H1 (cell line): ENCODE data around the gene PTPN21. TPM values are rescaled to one million over a fixed set of nuclear protein-coding genes. Genes with fewer than 3 reads are reported as not detected.

Experiments used
- CTCF ChIA-PET: fragments of 300-600 bp; sonication (Branson Sonifier 250); formaldehyde crosslinking; loops from one replicate; lab custom pipeline; 2021; ENCODE audit not compliant: partially characterized antibody; lab: Charles Lee
- POLR2A ChIA-PET: fragments of 300-600 bp; sonication (Branson Sonifier 250); formaldehyde crosslinking; loops from one replicate; lab custom pipeline; 2021; ENCODE audit warnings: inconsistent platforms; ENCODE audit not compliant: partially characterized antibody; lab: Charles Lee
- DNase-seq, 2 experiments: peaks; one replicate each; pipeline versions ENCODE4 v3.0.0 to v3.0.0-alpha.2; 2010 to 2022; ENCODE audit warnings: low spot score in 2 of 2, low read depth in 1 of 2, mixed read lengths in 1 of 2
- FAIRE-seq: peaks from 2 replicates; lab custom pipeline; 2011; peaks lifted over from hg19 to GRCh38; lab: Jason Lieb, UNC
- H2AFZ ChIP-seq: 2 replicates; pipeline ENCODE4 v1.8.1; 2012; ENCODE audit warnings: low read length, inconsistent platforms
- H2AK5ac ChIP-seq: 2 replicates; pipeline ENCODE4 v1.6.1; 2013; ENCODE audit warnings: low read depth, low read length
- H2BK120ac ChIP-seq: replicated peaks from 2 replicates; pipeline ENCODE3; 2013; ENCODE audit warnings: low read depth, low read length, inconsistent platforms
- H2BK12ac ChIP-seq: 2 replicates; pipeline ENCODE4 v1.6.1; 2013; ENCODE audit warnings: low read depth, low read length
- H2BK15ac ChIP-seq: 2 replicates; pipeline ENCODE4 v1.6.1; 2013; ENCODE audit warnings: low read length
- H2BK20ac ChIP-seq: 2 replicates; pipeline ENCODE4 v1.6.1; 2013; ENCODE audit warnings: low read length
- H2BK5ac ChIP-seq: 2 replicates; pipeline ENCODE4 v1.6.1; 2013; ENCODE audit warnings: low read depth, low read length
- H3K14ac ChIP-seq: 2 replicates; pipeline ENCODE4 v1.6.1; 2013; ENCODE audit warnings: inconsistent platforms; ENCODE audit not compliant: insufficient read length
- H3K18ac ChIP-seq: 2 replicates; pipeline ENCODE4 v1.6.1; 2013; ENCODE audit warnings: low read length; ENCODE audit errors: extremely low read depth
- H3K23ac ChIP-seq: 2 replicates; pipeline ENCODE4 v1.6.1; 2013; ENCODE audit warnings: inconsistent platforms; ENCODE audit not compliant: insufficient read length
- H3K23me2 ChIP-seq: 2 replicates; pipeline ENCODE4 v1.6.1; 2013; ENCODE audit warnings: low read depth, low read length
- H3K27ac ChIP-seq: 2 replicates; pipeline ENCODE4 v1.6.1; 2011; ENCODE audit warnings: low read depth, low read length, inconsistent platforms
- H3K27me3 ChIP-seq, 4 experiments: replicated peaks in 1 of 4; 1 replicate in 1 of 4; 2 replicates in 3 of 4; pipeline versions ENCODE4 v1.6.1 to v1.8.1; 2011 to 2013; ENCODE audit warnings: low read length in 3 of 4, mild to moderate bottlenecking in 3 of 4, inconsistent platforms in 2 of 4, mixed read lengths in 2 of 4, moderate library complexity in 1 of 4; ENCODE audit not compliant: control insufficient read depth in 3 of 4, insufficient read depth in 3 of 4; ENCODE audit errors: extremely low read depth in 1 of 4
- H3K36me3 ChIP-seq, 4 experiments: 2 replicates each; pipeline versions ENCODE4 v1.6.1 to v1.8.1; 2011 to 2013; ENCODE audit warnings: mild to moderate bottlenecking in 4 of 4, low read length in 3 of 4, moderate library complexity in 2 of 4, control low read depth in 1 of 4, inconsistent platforms in 1 of 4; ENCODE audit not compliant: insufficient read depth in 4 of 4, control insufficient read depth in 2 of 4
- H3K4ac ChIP-seq: replicated peaks from 2 replicates; pipeline ENCODE3; 2013; ENCODE audit warnings: low read length, low read depth, mixed read lengths, inconsistent platforms; ENCODE audit not compliant: insufficient read length
- H3K4me1 ChIP-seq, 4 experiments: replicated peaks in 1 of 4; 1 replicate in 1 of 4; 2 replicates in 3 of 4; pipeline versions ENCODE4 v1.6.1 to v1.8.1; 2011 to 2013; ENCODE audit warnings: low read length in 3 of 4, inconsistent platforms in 2 of 4, mixed read lengths in 1 of 4; ENCODE audit not compliant: insufficient read depth in 4 of 4, control insufficient read depth in 3 of 4
- H3K4me2 ChIP-seq, 2 experiments: 2 replicates each; pipeline versions ENCODE4 v1.6.1 to v1.8.1; 2011 to 2013; ENCODE audit warnings: low read depth in 2 of 2, low read length in 2 of 2, control low read depth in 1 of 2, inconsistent platforms in 1 of 2, mild to moderate bottlenecking in 1 of 2; ENCODE audit not compliant: insufficient read depth in 1 of 2
- H3K4me3 ChIP-seq, 4 experiments: fragments of 200-600, 300-600 bp in 1 of 4; sonication (generic), shearing (Covaris generic), sonication (Bioruptor Twin) in 1 of 4; 2 replicates each; pipeline versions ENCODE4 v1.5.1 to v1.8.1; 2011 to 2016; ENCODE audit warnings: low read length in 4 of 4, low read depth in 3 of 4, control low read depth in 2 of 4, inconsistent platforms in 2 of 4, mild to moderate bottlenecking in 2 of 4, mixed read lengths in 1 of 4, moderate library complexity in 1 of 4; ENCODE audit not compliant: insufficient read depth in 2 of 4; ENCODE audit errors: extremely low read depth in 1 of 4
- H3K56ac ChIP-seq: replicated peaks from 2 replicates; pipeline ENCODE3; 2013; ENCODE audit warnings: low read depth, mild to moderate bottlenecking, mixed read lengths, low read length, inconsistent platforms; ENCODE audit not compliant: insufficient read length
- H3K79me1 ChIP-seq: 2 replicates; pipeline ENCODE4 v1.6.1; 2013; ENCODE audit warnings: low read depth, low read length, control low read depth
- H3K79me2 ChIP-seq, 2 experiments: 2 replicates each; pipeline versions ENCODE4 v1.6.1 to v1.8.1; 2012 to 2013; ENCODE audit warnings: low read length in 2 of 2, mild to moderate bottlenecking in 2 of 2, inconsistent platforms in 1 of 2; ENCODE audit not compliant: insufficient read depth in 2 of 2, control insufficient read depth in 1 of 2
- H3K9ac ChIP-seq, 4 experiments: replicated peaks in 1 of 4; 1 replicate in 1 of 4; 2 replicates in 3 of 4; pipeline versions ENCODE4 v1.6.1 to v1.8.1; 2011 to 2013; ENCODE audit warnings: low read depth in 3 of 4, low read length in 3 of 4, control low read depth in 2 of 4, mild to moderate bottlenecking in 2 of 4, moderate library complexity in 2 of 4, inconsistent platforms in 1 of 4; ENCODE audit errors: extremely low read depth in 1 of 4
- H3K9me3 ChIP-seq, 2 experiments: 2 replicates each; pipeline versions ENCODE4 v1.6.1 to v1.8.1; 2012 to 2013; ENCODE audit warnings: mild to moderate bottlenecking in 2 of 2, moderate library complexity in 2 of 2, control low read depth in 1 of 2, inconsistent platforms in 1 of 2, low read depth in 1 of 2, low read length in 1 of 2, mixed read lengths in 1 of 2; ENCODE audit not compliant: insufficient read depth in 2 of 2
- H4K20me1 ChIP-seq, 2 experiments: replicated peaks in 1 of 2; 2 replicates each; pipeline versions ENCODE3 to v1.8.1; 2011 to 2013; ENCODE audit warnings: inconsistent platforms in 2 of 2, low read length in 2 of 2, mild to moderate bottlenecking in 1 of 2; ENCODE audit not compliant: insufficient read depth in 2 of 2, control insufficient read depth in 1 of 2
- H4K5ac ChIP-seq: 2 replicates; pipeline ENCODE4 v1.6.1; 2013; ENCODE audit warnings: low read length, low read depth, mixed read lengths, inconsistent platforms; ENCODE audit not compliant: insufficient read length
- H4K8ac ChIP-seq: 2 replicates; pipeline ENCODE4 v1.8.0; 2013; ENCODE audit warnings: mild to moderate bottlenecking, moderate library complexity, low read length, inconsistent platforms; ENCODE audit not compliant: insufficient read depth; ENCODE audit errors: extremely low read depth
- H4K91ac ChIP-seq: replicated peaks from 2 replicates; pipeline ENCODE3; 2013; ENCODE audit warnings: low read length, mixed read lengths, inconsistent platforms; ENCODE audit not compliant: insufficient read length
- BRCA1 ChIP-seq: IDR thresholded peaks from 2 replicates; pipeline ENCODE4 v1.6.1; 2012; ENCODE audit warnings: low read depth, low read length, improper control_type of control experiment
- HDAC6 ChIP-seq: IDR thresholded peaks from one replicate; pipeline ENCODE4 v1.7.1; 2012; ENCODE audit warnings: low read depth, mild to moderate bottlenecking, inconsistent platforms, low read length, moderate library complexity
- KDM1A ChIP-seq: fragments of 200-600, 300-600 bp; sonication (generic); IDR thresholded peaks from 2 replicates; pipeline ENCODE4 v1.7.1; 2016; ENCODE audit warnings: mild to moderate bottlenecking, low read length, borderline replicate concordance
- POLR2A ChIP-seq, 2 experiments: IDR thresholded peaks; 1 replicate in 1 of 2; 2 replicates in 1 of 2; pipeline ENCODE4 v1.6.1; 2011; ENCODE audit warnings: low read depth in 2 of 2, low read length in 2 of 2, mild to moderate bottlenecking in 2 of 2; ENCODE audit errors: control extremely low read depth in 1 of 2
- RBBP5 ChIP-seq: IDR thresholded peaks from 2 replicates; pipeline ENCODE4 v1.7.1; 2012; ENCODE audit warnings: low read depth, mild to moderate bottlenecking, inconsistent platforms, low read length, moderate library complexity, borderline replicate concordance
- RXRA ChIP-seq: IDR thresholded peaks from 2 replicates; pipeline ENCODE4 v1.6.1; 2011; ENCODE audit warnings: low read depth, mild to moderate bottlenecking, low read length, moderate library complexity; ENCODE audit not compliant: insufficient read depth
- SAP30 ChIP-seq: fragments of 300-600 bp; sonication (generic); IDR thresholded peaks from 2 replicates; pipeline ENCODE4 v1.7.1; 2012; ENCODE audit warnings: low read length, moderate library complexity, mild to moderate bottlenecking, inconsistent platforms; ENCODE audit not compliant: insufficient read depth, insufficient replicate concordance
- SP2 ChIP-seq: IDR thresholded peaks from 2 replicates; pipeline ENCODE4 v1.6.1; 2012; ENCODE audit warnings: mild to moderate bottlenecking, low read length, inconsistent platforms
- SRF ChIP-seq: IDR thresholded peaks from 2 replicates; pipeline ENCODE4 v1.6.1; 2011; ENCODE audit warnings: mild to moderate bottlenecking, low read depth, low read length, moderate library complexity
- TAF1 ChIP-seq: IDR thresholded peaks from 2 replicates; pipeline ENCODE4 v1.6.1; 2011; ENCODE audit warnings: mild to moderate bottlenecking, low read depth, low read length
- TBP ChIP-seq: IDR thresholded peaks from 2 replicates; pipeline ENCODE4 v1.6.1; 2011; ENCODE audit warnings: low read depth, low read length, improper control_type of control experiment
- WGBS, 2 experiments: shearing (Covaris generic) in 1 of 2; methylation state at CpG; one replicate each; pipeline versions ENCODE4 v1.1.6 to v1.1.7; 2013 to 2015; ENCODE audit warnings: low lambda C conversion rate in 2 of 2, mixed read lengths in 2 of 2, inconsistent platforms in 1 of 2, low coverage in 1 of 2, missing lambda C conversion rate in 1 of 2; ENCODE audit not compliant: insufficient replicate concordance in 2 of 2, insufficient coverage in 1 of 2, insufficient read length in 1 of 2; ENCODE audit errors: extremely low coverage in 1 of 2, missing lambda C conversion rate in 1 of 2; 5-methylcytosine and 5-hydroxymethylcytosine counted together
- polyA plus RNA-seq, 7 experiments: library from polyadenylated mRNA; depleted of rRNA in 3 of 7; stranded (reverse) in 5 of 7; unstranded in 2 of 7; fragments of >200 nt in 5 of 7; fragments of 200-250 nt in 2 of 7; gene quantifications; 1 replicate in 5 of 7; 2 replicates in 1 of 7; 4 replicates in 1 of 7; pipeline versions ENCODE4 v1.2.1 to v1.2.3, GENCODE V29; 2011 to 2013; ENCODE audit warnings: missing spikeins in 2 of 7, mixed read lengths in 2 of 7
- total RNA-seq: library from RNA; stranded (reverse); fragmentation: NEBNext Ultra II Directional; extraction: Animal tissue kit (Norgen Biotek cat#: 25700); gene quantifications from 2 replicates; pipeline ENCODE4 v1.2.1, GENCODE V29; 2021
- TF ChIP-seq, protein P1 (sequence below): IDR thresholded peaks from 2 replicates; pipeline ENCODE4 v1.6.1; 2012; ENCODE audit warnings: inconsistent platforms
- TF ChIP-seq, protein P2 (sequence below), 3 experiments: IDR thresholded peaks; 1 replicate in 2 of 3; 2 replicates in 1 of 3; pipeline versions ENCODE4 v1.5.1 to v1.6.1; 2011; ENCODE audit warnings: low read length in 3 of 3, mild to moderate bottlenecking in 3 of 3, inconsistent platforms in 2 of 3, low read depth in 1 of 3, moderate library complexity in 1 of 3; ENCODE audit not compliant: insufficient read depth in 1 of 3; ENCODE audit errors: control extremely low read depth in 1 of 3

Gene PTPN21
- total and polyA plus RNA-seq, 2 of the 8 experiments (the other 6 are each of a cell fraction or from before 2014, with no cell fraction given) = 6.5 to 16.1 TPM

DNA sequence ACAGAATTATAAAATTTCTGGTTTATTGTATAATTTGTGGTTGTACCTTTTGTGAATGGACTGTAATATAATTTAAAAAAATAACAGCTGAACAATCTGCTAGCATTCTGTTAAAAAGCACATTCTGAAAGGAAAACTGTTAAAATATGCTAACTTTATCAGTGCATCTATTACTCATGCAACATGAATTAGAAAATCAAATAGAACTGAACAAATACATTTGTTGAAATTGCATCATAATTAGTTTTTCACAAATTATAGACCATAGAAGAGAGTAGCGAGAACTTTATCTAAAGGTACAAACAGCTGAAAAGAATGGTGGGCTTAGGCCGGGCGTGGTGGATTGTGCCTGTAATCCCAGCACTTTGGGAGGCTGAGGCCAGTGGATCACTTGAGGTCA lies 33.0 kb downstream of the PTPN21 start:
- Histone ChIP-seq H3K27me3 (no peaks in the 10 kb centered on the region), H3K4ac (no peak overlapping the region), H3K23ac (no peak overlapping the region), H3K4me3 (no peak overlapping the region), H2BK20ac (no peak overlapping the region), H3K79me2 (no peaks in the 10 kb centered on the region), H2AFZ (no peak overlapping the region), H3K36me3 (no peaks in the 10 kb centered on the region), H3K14ac (no peak overlapping the region), H4K20me1 (no peaks in the 10 kb centered on the region), H2BK15ac (no peak overlapping the region), H3K4me1 (no peaks in the 10 kb centered on the region), H3K79me1 (no peaks in the 10 kb centered on the region; the same call in 1 of the 2 replicates), H3K27ac (no peak overlapping the region), H2BK12ac (no peak overlapping the region), H2BK120ac (no peak overlapping the region), H3K4me2 (no peak overlapping the region), H3K9ac (no peak overlapping the region), H3K18ac (no peak overlapping the region), H3K56ac (no peak overlapping the region), H2AK5ac (no peak overlapping the region), H4K5ac (no peak overlapping the region), H3K9me3 (no peaks in the 10 kb centered on the region), H4K8ac (no peak overlapping the region), H2BK5ac (no peak overlapping the region), H4K91ac (no peak overlapping the region), H3K23me2 (no peaks in the 10 kb centered on the region)
- 73% methylated on average over 3 of the region's 3 CpGs; no CpG with 5 or more reads in 1 of the 2 experiments for WGBS, 2 experiments
- FAIRE-seq = no peak
- ChIA-PET CTCF (interaction anchor here (1.3 kb wide), 1 partner anchor 14 kb away, joined by 3 read pairs; no protein-coding TSS in a partner anchor), POLR2A (no interaction called here)
- no peak for DNase-seq
- no peak for TF ChIP-seq TAF1
- no peak for TF ChIP-seq SAP30
- TF ChIP-seq, protein P1, sequence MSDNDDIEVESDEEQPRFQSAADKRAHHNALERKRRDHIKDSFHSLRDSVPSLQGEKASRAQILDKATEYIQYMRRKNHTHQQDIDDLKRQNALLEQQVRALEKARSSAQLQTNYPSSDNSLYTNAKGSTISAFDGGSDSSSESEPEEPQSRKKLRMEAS = no peak
- TF ChIP-seq SP2 = no peak
- TF ChIP-seq, protein P2, sequence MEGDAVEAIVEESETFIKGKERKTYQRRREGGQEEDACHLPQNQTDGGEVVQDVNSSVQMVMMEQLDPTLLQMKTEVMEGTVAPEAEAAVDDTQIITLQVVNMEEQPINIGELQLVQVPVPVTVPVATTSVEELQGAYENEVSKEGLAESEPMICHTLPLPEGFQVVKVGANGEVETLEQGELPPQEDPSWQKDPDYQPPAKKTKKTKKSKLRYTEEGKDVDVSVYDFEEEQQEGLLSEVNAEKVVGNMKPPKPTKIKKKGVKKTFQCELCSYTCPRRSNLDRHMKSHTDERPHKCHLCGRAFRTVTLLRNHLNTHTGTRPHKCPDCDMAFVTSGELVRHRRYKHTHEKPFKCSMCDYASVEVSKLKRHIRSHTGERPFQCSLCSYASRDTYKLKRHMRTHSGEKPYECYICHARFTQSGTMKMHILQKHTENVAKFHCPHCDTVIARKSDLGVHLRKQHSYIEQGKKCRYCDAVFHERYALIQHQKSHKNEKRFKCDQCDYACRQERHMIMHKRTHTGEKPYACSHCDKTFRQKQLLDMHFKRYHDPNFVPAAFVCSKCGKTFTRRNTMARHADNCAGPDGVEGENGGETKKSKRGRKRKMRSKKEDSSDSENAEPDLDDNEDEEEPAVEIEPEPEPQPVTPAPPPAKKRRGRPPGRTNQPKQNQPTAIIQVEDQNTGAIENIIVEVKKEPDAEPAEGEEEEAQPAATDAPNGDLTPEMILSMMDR (IDR thresholded peaks at IDR 0.05; ENCODE audit: control extremely low read depth in 1 of 3, insufficient read depth in 1 of 3, low read depth in 1 of 3, low read length in 3 of 3) = no peak
- TF ChIP-seq RXRA = no peak
- no peak for TF ChIP-seq BRCA1
- TF ChIP-seq KDM1A = no peak
- no peak for TF ChIP-seq POLR2A (IDR thresholded peaks at IDR 0.05; ENCODE audit: control extremely low read depth in 1 of 2, low read depth in 2 of 2, low read length in 2 of 2)
- no peak for TF ChIP-seq HDAC6
- no peak for TF ChIP-seq SRF
- TF ChIP-seq TBP = no peak
- TF ChIP-seq RBBP5 = no peak
